Testis (tissue), 3 donors: ENCODE results near the gene TNS1. TPM values are rescaled to one million over a fixed set of nuclear protein-coding genes. Genes with fewer than 3 reads are reported as not detected.

Source experiments
- DNase-seq: peaks from one replicate; pipeline ENCODE4 v3.0.0-alpha.2; 2019
- H3K27ac ChIP-seq, 2 donors: fragments of 200-600 bp; sonication (generic); one replicate each; pipeline ENCODE4 v1.5.1; 2019
- H3K27me3 ChIP-seq: fragments of 200-600 bp; sonication (generic); one replicate; pipeline ENCODE4 v1.5.1; 2019
- H3K36me3 ChIP-seq: fragments of 200-600 bp; sonication (generic); one replicate; pipeline ENCODE4 v1.5.1; 2017; ENCODE audit warnings: low read depth; ENCODE audit errors: missing control alignments
- H3K4me1 ChIP-seq: fragments of 200-600 bp; sonication (generic); one replicate; pipeline ENCODE4 v1.5.1; 2019
- H3K4me3 ChIP-seq, 2 donors: fragments of 200-600 bp; sonication (generic); one replicate each; pipeline ENCODE4 v1.5.1; 2017 to 2019
- H3K9me3 ChIP-seq: fragments of 200-600 bp; sonication (generic); one replicate; pipeline ENCODE4 v1.5.1; 2017
- CTCF ChIP-seq, 3 experiments: fragments of 450-650 bp in 2 of 3; fragments of 200-600 bp in 1 of 3; sonication (generic) in 1 of 3; IDR thresholded peaks; one replicate each; pipeline ENCODE4 v1.5.1; 2016 to 2019; ENCODE audit warnings: antibody characterized with exemption in 3 of 3, mild to moderate bottlenecking in 2 of 3, moderate library complexity in 1 of 3
- POLR2A ChIP-seq: fragments of 450-650 bp; IDR thresholded peaks from one replicate; pipeline ENCODE4 v1.6.1; 2017; ENCODE audit warnings: antibody characterized with exemption, mild to moderate bottlenecking, moderate library complexity
- WGBS, 2 donors: methylation state at CpG; one replicate each; pipeline ENCODE4 v1.1.5; 2018; 5-methylcytosine and 5-hydroxymethylcytosine counted together
- intact Hi-C: fragments of 100-400 bp; cut with DNase I; formaldehyde crosslinking; loops from one replicate; pipeline ENCODE4 v1.15.1; 2023; ENCODE audit warnings: low total_unique reads
- polyA plus RNA-seq: library from polyadenylated mRNA; stranded (reverse); fragments of 350-450 nt; fragmentation: Illumina TruSeq; extraction: RNeasy Lipid Tissue Mini Kit (QIAGEN cat#74804); gene quantifications from one replicate; pipeline ENCODE4 v1.2.3, GENCODE V29; 2014; ENCODE audit warnings: low read depth, low replicate concordance; ENCODE audit not compliant: insufficient read depth
- total RNA-seq, 2 donors: library from RNA; depleted of rRNA; stranded (reverse); fragments of >200 nt; gene quantifications; one replicate each; pipeline ENCODE4 v1.2.3, GENCODE V29; 2016

The TNS1 gene
- total and polyA plus RNA-seq, 3 donors from 2014 or later, result 75.9 to 256 (median 227) TPM

DNA sequence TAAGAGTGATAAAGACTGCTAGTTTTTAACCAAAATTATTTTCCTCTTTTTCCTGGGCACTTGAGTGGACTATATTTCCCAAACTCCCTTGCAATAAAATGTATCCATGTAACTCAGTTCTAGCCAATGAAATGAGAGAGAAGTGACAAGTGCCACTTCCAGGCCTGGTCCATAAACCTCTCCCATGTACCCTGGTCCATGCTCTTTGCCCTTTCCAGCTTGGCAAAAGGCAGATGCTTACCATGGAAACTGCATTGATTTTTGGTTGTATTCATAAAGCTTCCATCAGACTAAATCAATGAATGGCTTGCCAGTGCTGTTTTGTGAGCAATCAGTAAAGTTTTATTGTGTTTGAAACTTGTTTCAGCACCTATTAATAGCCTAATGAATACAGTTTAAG is 229.3 kb downstream of the TNS1 start:
- no peaks in the 10 kb centered on the region for H3K9me3 ChIP-seq
- intact Hi-C loops, result no loop called here
- H3K36me3 ChIP-seq, result no peaks in the 10 kb centered on the region
- H3K4me3 ChIP-seq, result no peak overlapping the region
- no peaks in the 10 kb centered on the region for H3K27me3 ChIP-seq
- no peaks in the 10 kb centered on the region for H3K4me1 ChIP-seq
- TF ChIP-seq CTCF (IDR thresholded peaks at IDR 0.05) (no peak), POLR2A (no peak)
- no peak for DNase-seq
- H3K27ac ChIP-seq, result no peak overlapping the region

GRCh38 chr2:217766356-217766755 is 236.4 kb downstream of the TNS1 start:
- no peak overlapping the region for H3K27ac ChIP-seq
- WGBS, 2 donors, result 89% methylated on average over 4 of the region's 4 CpGs
- no peak for DNase-seq
- intact Hi-C loops, result no loop called here
- no peaks in the 10 kb centered on the region for H3K36me3 ChIP-seq
- H3K4me1 ChIP-seq, result no peaks in the 10 kb centered on the region
- TF ChIP-seq CTCF (IDR thresholded peaks at IDR 0.05) (no peak), POLR2A (no peak)
- H3K4me3 ChIP-seq, result no peak overlapping the region
- H3K9me3 ChIP-seq, result no peaks in the 10 kb centered on the region
- H3K27me3 ChIP-seq, result no peaks in the 10 kb centered on the region

DNA sequence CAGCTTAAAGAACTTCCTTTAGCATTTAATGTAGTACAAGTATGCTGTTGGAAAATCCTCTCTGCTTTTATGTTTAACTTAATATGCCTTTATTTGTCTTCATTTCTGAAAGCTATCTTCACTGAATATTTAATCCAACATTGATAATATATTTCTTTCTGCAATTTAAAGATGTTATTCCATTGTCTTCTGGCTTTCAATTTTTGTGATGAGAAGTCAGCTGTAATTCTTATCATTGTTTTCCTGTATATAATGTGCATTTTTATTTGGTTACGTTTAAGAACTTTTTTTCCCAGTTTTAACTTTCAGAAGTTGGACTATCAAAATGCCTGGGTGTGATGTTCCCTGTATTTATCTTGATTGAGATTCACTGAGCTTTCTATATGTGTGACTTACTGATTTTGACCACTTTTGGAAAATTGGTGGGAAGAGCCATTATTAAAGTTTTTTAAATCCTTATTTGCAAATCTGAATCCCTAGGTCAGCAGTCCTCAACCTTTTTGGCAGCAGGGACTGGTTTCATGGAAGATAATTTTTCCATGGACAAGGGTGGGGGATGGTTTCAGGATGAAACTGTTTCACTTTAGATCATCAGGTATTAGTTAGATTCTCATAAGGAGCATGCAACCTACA is 241.0 kb downstream of the TNS1 start:
- 83 to 88% methylated on average over 1 of the region's 1 CpG for WGBS, 2 donors

GRCh38 chr2:217759991-217760390 is 242.8 kb downstream of the TNS1 start:
- no peaks in the 10 kb centered on the region for H3K4me1 ChIP-seq
- TF ChIP-seq POLR2A, result no peak
- TF ChIP-seq CTCF (IDR thresholded peaks at IDR 0.05), result no peak
- intact Hi-C loops, result loop anchor here (10.0 kb wide), 1 partner anchor 1065 kb away; the partner anchor contains the start of gene IGFBP5
- DNase-seq, result no peak
- no peak overlapping the region for H3K4me3 ChIP-seq
- H3K36me3 ChIP-seq, result no peaks in the 10 kb centered on the region
- H3K27me3 ChIP-seq, result no peaks in the 10 kb centered on the region
- 49 to 78% methylated on average over 2 of the region's 2 CpGs for WGBS, 2 donors
- no peaks in the 10 kb centered on the region for H3K9me3 ChIP-seq
- H3K27ac ChIP-seq, result no peak overlapping the region

More for the DNA sequence above, 241.0 kb downstream of the TNS1 start:
- no peaks in the 10 kb centered on the region for H3K36me3 ChIP-seq
- TF ChIP-seq CTCF (IDR thresholded peaks at IDR 0.05) (no peak), POLR2A (no peak)
- H3K4me1 ChIP-seq, result no peaks in the 10 kb centered on the region
- DNase-seq, result no peak
- intact Hi-C loops, result no loop called here
- H3K4me3 ChIP-seq, result no peak overlapping the region
- H3K27me3 ChIP-seq, result no peaks in the 10 kb centered on the region
- no peak overlapping the region for H3K27ac ChIP-seq
- no peaks in the 10 kb centered on the region for H3K9me3 ChIP-seq

- no peaks in the 10 kb centered on the region for H3K9me3 ChIP-seq
- TF ChIP-seq CTCF (IDR thresholded peaks at IDR 0.05), result no peak
- no peak for TF ChIP-seq POLR2A
- no peaks in the 10 kb centered on the region for H3K27me3 ChIP-seq
- no peak overlapping the region for H3K4me3 ChIP-seq
- DNase-seq, result no peak
- H3K27ac ChIP-seq, result peak overlapping the region in 1 of 2 donors; percentile 36
- no peaks in the 10 kb centered on the region for H3K36me3 ChIP-seq
- 49 to 61% methylated on average over 2 of the region's 2 CpGs for WGBS, 2 donors
- H3K4me1 ChIP-seq, result no peaks in the 10 kb centered on the region
- intact Hi-C loops, result loop anchor here (10.0 kb wide), 1 partner anchor 1062 kb away; the partner anchor contains the start of gene IGFBP5
Measured at GRCh38 chr2:217757108-217757463, 245.7 kb downstream of the TNS1 start.
